ENCODE measurements around the gene SMOC2.

- TF ChIP-seq, protein P1, sequence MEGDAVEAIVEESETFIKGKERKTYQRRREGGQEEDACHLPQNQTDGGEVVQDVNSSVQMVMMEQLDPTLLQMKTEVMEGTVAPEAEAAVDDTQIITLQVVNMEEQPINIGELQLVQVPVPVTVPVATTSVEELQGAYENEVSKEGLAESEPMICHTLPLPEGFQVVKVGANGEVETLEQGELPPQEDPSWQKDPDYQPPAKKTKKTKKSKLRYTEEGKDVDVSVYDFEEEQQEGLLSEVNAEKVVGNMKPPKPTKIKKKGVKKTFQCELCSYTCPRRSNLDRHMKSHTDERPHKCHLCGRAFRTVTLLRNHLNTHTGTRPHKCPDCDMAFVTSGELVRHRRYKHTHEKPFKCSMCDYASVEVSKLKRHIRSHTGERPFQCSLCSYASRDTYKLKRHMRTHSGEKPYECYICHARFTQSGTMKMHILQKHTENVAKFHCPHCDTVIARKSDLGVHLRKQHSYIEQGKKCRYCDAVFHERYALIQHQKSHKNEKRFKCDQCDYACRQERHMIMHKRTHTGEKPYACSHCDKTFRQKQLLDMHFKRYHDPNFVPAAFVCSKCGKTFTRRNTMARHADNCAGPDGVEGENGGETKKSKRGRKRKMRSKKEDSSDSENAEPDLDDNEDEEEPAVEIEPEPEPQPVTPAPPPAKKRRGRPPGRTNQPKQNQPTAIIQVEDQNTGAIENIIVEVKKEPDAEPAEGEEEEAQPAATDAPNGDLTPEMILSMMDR (conservative IDR thresholded peaks at IDR 0.05 in 1 of 2, IDR thresholded peaks at IDR 0.05 in 1 of 2; ENCODE audit: extremely low read depth in 1 of 2, insufficient read depth in 1 of 2, low read depth in 1 of 2, low read length in 2 of 2), result no peak
- TF ChIP-seq EZH2 (IDR thresholded peaks at IDR 0.05; ENCODE audit: borderline replicate concordance, low read length), result no peak
Observed at GRCh38 chr6:168527451-168528210, 86.6 kb downstream of the SMOC2 start.

Data from mammary epithelial cell (primary cell).